ENCODE measurements around the gene SORL1.

DNA sequence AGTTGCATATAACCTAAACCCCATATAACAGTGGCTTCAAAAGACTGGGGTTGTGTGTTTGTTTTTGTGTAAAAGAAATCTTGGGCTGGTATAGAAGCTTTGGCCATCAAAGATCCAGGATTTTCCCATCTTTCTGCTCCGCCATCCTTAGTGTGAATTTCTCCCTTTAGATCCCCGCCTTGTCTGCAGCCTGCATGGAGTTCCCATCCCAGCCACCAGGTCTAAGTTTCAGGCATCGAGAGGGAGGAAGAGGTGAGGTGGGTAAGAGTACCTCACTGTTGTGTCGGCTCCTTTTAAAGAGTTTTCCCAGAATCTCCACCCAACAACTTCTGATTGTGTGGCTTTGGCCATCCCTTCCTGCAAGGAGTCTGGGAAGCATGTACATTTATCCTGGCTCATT lies 196.2 kb downstream of the SORL1 start:
- TF ChIP-seq, protein P1, sequence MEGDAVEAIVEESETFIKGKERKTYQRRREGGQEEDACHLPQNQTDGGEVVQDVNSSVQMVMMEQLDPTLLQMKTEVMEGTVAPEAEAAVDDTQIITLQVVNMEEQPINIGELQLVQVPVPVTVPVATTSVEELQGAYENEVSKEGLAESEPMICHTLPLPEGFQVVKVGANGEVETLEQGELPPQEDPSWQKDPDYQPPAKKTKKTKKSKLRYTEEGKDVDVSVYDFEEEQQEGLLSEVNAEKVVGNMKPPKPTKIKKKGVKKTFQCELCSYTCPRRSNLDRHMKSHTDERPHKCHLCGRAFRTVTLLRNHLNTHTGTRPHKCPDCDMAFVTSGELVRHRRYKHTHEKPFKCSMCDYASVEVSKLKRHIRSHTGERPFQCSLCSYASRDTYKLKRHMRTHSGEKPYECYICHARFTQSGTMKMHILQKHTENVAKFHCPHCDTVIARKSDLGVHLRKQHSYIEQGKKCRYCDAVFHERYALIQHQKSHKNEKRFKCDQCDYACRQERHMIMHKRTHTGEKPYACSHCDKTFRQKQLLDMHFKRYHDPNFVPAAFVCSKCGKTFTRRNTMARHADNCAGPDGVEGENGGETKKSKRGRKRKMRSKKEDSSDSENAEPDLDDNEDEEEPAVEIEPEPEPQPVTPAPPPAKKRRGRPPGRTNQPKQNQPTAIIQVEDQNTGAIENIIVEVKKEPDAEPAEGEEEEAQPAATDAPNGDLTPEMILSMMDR (conservative IDR thresholded peaks at IDR 0.05; ENCODE audit: low read length), result no peak
- TF ChIP-seq EZH2phosphoT487 (IDR thresholded peaks at IDR 0.05; ENCODE audit: borderline replicate concordance, low read depth, low read length), result no peak

All from OCI-LY7 (cell line).